ENCODE measurements around the gene CHTOP. TPM values are rescaled to one million over a fixed set of nuclear protein-coding genes. Genes with fewer than 3 reads are reported as not detected.
"Not testable (repeated sequence)": the region's sequence is repeated elsewhere in the genome, so short reads cannot be mapped to it uniquely, and the experiment has no call there.

The CHTOP gene
- total RNA-seq, 1 donor from 2014 or later, result 110 TPM

- Mint-ChIP-seq H3K27me3 (no peaks in the 10 kb centered on the region), H3K27ac (peak overlapping the region; percentile 61)
- intact Hi-C loops (cut with micrococcal nuclease), result loop anchor here (5.0 kb wide), 2 partner anchors 59 to 99 kb away; no protein-coding TSS in a partner anchor
Measured at GRCh38 chr1:153631047-153632022, 2.5 kb upstream of the CHTOP start.

GRCh38 chr1:153633161-153633753 lies 609 bp upstream of the CHTOP start:
- H3K4me3 Mint-ChIP-seq, result peak overlapping the region; percentile 91
- H3K36me3 Mint-ChIP-seq (ENCODE audit: low read depth), result peaks cover 30% of the 10 kb centered on the region
- intact Hi-C loops (cut with micrococcal nuclease), result loop anchor here (5.0 kb wide), 2 partner anchors 61 to 101 kb away; no protein-coding TSS in a partner anchor
- DNase-seq, result no peak
- H3K27ac Mint-ChIP-seq, result peak overlapping the region; percentile 100
- peaks cover 34% of the 10 kb centered on the region for H3K4me1 Mint-ChIP-seq
- H3K27me3 Mint-ChIP-seq, result no peaks in the 10 kb centered on the region
- no peaks in the 10 kb centered on the region for H3K9me3 Mint-ChIP-seq

More at GRCh38 chr1:153631047-153632022, 2.5 kb upstream of the CHTOP start:
- Mint-ChIP-seq H3K4me1 (peaks cover 24% of the 10 kb centered on the region), H3K36me3 (ENCODE audit: low read depth) (peaks cover 17% of the 10 kb centered on the region), H3K4me3 (no peak overlapping the region), H3K9me3 (no peaks in the 10 kb centered on the region)
- no peak for DNase-seq

GRCh38 chr1:153635872-153636271 lies 2.0 kb downstream of the CHTOP start:
- no peak for DNase-seq

GRCh38 chr1:153636312-153636711 lies 2.4 kb downstream of the CHTOP start:
- H3K4me3 Mint-ChIP-seq, result no peak overlapping the region
- no peaks in the 10 kb centered on the region for H3K9me3 Mint-ChIP-seq
- no peaks in the 10 kb centered on the region for H3K27me3 Mint-ChIP-seq
- no peak overlapping the region for H3K27ac Mint-ChIP-seq
- peaks cover 31% of the 10 kb centered on the region for H3K4me1 Mint-ChIP-seq
- peaks cover 54% of the 10 kb centered on the region for H3K36me3 Mint-ChIP-seq (ENCODE audit: low read depth)
- intact Hi-C loops (cut with micrococcal nuclease), result no loop called here
- no peak for DNase-seq

More at GRCh38 chr1:153635872-153636271, 2.0 kb downstream of the CHTOP start:
- no peaks in the 10 kb centered on the region for H3K9me3 Mint-ChIP-seq
- peak overlapping the region; percentile 91 for H3K4me3 Mint-ChIP-seq
- peaks cover 49% of the 10 kb centered on the region for H3K36me3 Mint-ChIP-seq (ENCODE audit: low read depth)
- H3K27me3 Mint-ChIP-seq, result no peaks in the 10 kb centered on the region
- peaks cover 30% of the 10 kb centered on the region for H3K4me1 Mint-ChIP-seq
- H3K27ac Mint-ChIP-seq, result no peak overlapping the region
- intact Hi-C loops (cut with micrococcal nuclease), result no loop called here

- Mint-ChIP-seq H3K27ac (no peak overlapping the region), H3K9me3 (no peaks in the 10 kb centered on the region), H3K4me3 (no peak overlapping the region), H3K36me3 (ENCODE audit: low read depth) (peaks cover 65% of the 10 kb centered on the region), H3K27me3 (no peaks in the 10 kb centered on the region), H3K4me1 (peaks cover 19% of the 10 kb centered on the region)
- DNase-seq, result no peak
- intact Hi-C loops (cut with micrococcal nuclease), result no loop called here
Measured at GRCh38 chr1:153638261-153638660, 4.4 kb downstream of the CHTOP start.

GRCh38 chr1:153639280-153639679 lies 5.4 kb downstream of the CHTOP start:
- Mint-ChIP-seq H3K27me3 (no peaks in the 10 kb centered on the region), H3K4me1 (peaks cover 16% of the 10 kb centered on the region), H3K27ac (no peak overlapping the region), H3K36me3 (ENCODE audit: low read depth) (peaks cover 73% of the 10 kb centered on the region), H3K9me3 (no peaks in the 10 kb centered on the region), H3K4me3 (no peak overlapping the region)
- intact Hi-C loops (cut with micrococcal nuclease), result no loop called here
- no peak for DNase-seq

GRCh38 chr1:153640213-153640612 lies 6.3 kb downstream of the CHTOP start:
- Mint-ChIP-seq H3K36me3 (ENCODE audit: low read depth) (peaks cover 75% of the 10 kb centered on the region), H3K4me1 (peaks cover 18% of the 10 kb centered on the region)
- intact Hi-C loops (cut with micrococcal nuclease); H3K27ac Mint-ChIP-seq; H3K9me3 Mint-ChIP-seq; DNase-seq; H3K27me3 Mint-ChIP-seq; H3K4me3 Mint-ChIP-seq: not testable (repeated sequence)

GRCh38 chr1:153640861-153641260 lies 7.0 kb downstream of the CHTOP start:
- Mint-ChIP-seq H3K9me3 (no peaks in the 10 kb centered on the region), H3K36me3 (ENCODE audit: low read depth) (peaks cover 78% of the 10 kb centered on the region), H3K27ac (no peak overlapping the region), H3K4me1 (peaks cover 23% of the 10 kb centered on the region), H3K27me3 (no peaks in the 10 kb centered on the region), H3K4me3 (no peak overlapping the region)
- intact Hi-C loops (cut with micrococcal nuclease), result no loop called here
- no peak for DNase-seq

- peaks cover 22% of the 10 kb centered on the region for H3K4me1 Mint-ChIP-seq
- no peaks in the 10 kb centered on the region for H3K27me3 Mint-ChIP-seq
- DNase-seq, result no peak
- intact Hi-C loops (cut with micrococcal nuclease), result no loop called here
- no peaks in the 10 kb centered on the region for H3K9me3 Mint-ChIP-seq
- H3K4me3 Mint-ChIP-seq, result no peak overlapping the region
- H3K27ac Mint-ChIP-seq, result no peak overlapping the region
- H3K36me3 Mint-ChIP-seq (ENCODE audit: low read depth), result peaks cover 79% of the 10 kb centered on the region
Measured at GRCh38 chr1:153642161-153642560, 8.3 kb downstream of the CHTOP start.

GRCh38 chr1:153643100-153643499 lies 9.2 kb downstream of the CHTOP start:
- Mint-ChIP-seq H3K36me3 (ENCODE audit: low read depth) (peaks cover 78% of the 10 kb centered on the region), H3K9me3 (no peaks in the 10 kb centered on the region), H3K27me3 (no peaks in the 10 kb centered on the region), H3K27ac (no peak overlapping the region), H3K4me1 (peaks cover 22% of the 10 kb centered on the region), H3K4me3 (no peak overlapping the region)
- DNase-seq, result no peak
- intact Hi-C loops (cut with micrococcal nuclease), result no loop called here

- DNase-seq, result no peak
- intact Hi-C loops (cut with micrococcal nuclease), result no loop called here
- H3K9me3 Mint-ChIP-seq, result no peaks in the 10 kb centered on the region
- peaks cover 22% of the 10 kb centered on the region for H3K4me1 Mint-ChIP-seq
- H3K4me3 Mint-ChIP-seq, result no peak overlapping the region
- H3K36me3 Mint-ChIP-seq (ENCODE audit: low read depth), result peaks cover 73% of the 10 kb centered on the region
- no peaks in the 10 kb centered on the region for H3K27me3 Mint-ChIP-seq
- no peak overlapping the region for H3K27ac Mint-ChIP-seq
Measured at GRCh38 chr1:153643816-153644215, 9.9 kb downstream of the CHTOP start.

- intact Hi-C loops (cut with micrococcal nuclease), result no loop called here
- no peaks in the 10 kb centered on the region for H3K9me3 Mint-ChIP-seq
- H3K4me1 Mint-ChIP-seq, result peaks cover 24% of the 10 kb centered on the region
- H3K27ac Mint-ChIP-seq, result peak overlapping the region; percentile 26
- DNase-seq, result no peak
- H3K4me3 Mint-ChIP-seq, result no peak overlapping the region
- peaks cover 49% of the 10 kb centered on the region for H3K36me3 Mint-ChIP-seq (ENCODE audit: low read depth)
- H3K27me3 Mint-ChIP-seq, result no peaks in the 10 kb centered on the region
Measured at GRCh38 chr1:153646672-153647345, 12.9 kb downstream of the CHTOP start.

- Mint-ChIP-seq H3K36me3 (ENCODE audit: low read depth) (peaks cover 45% of the 10 kb centered on the region), H3K4me3 (no peak overlapping the region), H3K27ac (peak overlapping the region; percentile 26), H3K9me3 (no peaks in the 10 kb centered on the region), H3K4me1 (peaks cover 24% of the 10 kb centered on the region), H3K27me3 (no peaks in the 10 kb centered on the region)
- no peak for DNase-seq
- intact Hi-C loops (cut with micrococcal nuclease), result no loop called here
Measured at GRCh38 chr1:153647346-153647714, 13.5 kb downstream of the CHTOP start.

Data from activated CD4-positive, alpha-beta T cell treated with anti-CD3 and anti-CD28 coated beads, Interleukin-2, amount 10 ng/mL, durations not matched to agents 24 days and 14 days (primary cell).